ENCODE data around the gene RASGRP2. TPM values are rescaled to one million over a fixed set of nuclear protein-coding genes. Genes with fewer than 3 reads are reported as not detected.

RASGRP2 gene
- total RNA-seq, 1 donor from 2014 or later: 30.8 TPM

DNA sequence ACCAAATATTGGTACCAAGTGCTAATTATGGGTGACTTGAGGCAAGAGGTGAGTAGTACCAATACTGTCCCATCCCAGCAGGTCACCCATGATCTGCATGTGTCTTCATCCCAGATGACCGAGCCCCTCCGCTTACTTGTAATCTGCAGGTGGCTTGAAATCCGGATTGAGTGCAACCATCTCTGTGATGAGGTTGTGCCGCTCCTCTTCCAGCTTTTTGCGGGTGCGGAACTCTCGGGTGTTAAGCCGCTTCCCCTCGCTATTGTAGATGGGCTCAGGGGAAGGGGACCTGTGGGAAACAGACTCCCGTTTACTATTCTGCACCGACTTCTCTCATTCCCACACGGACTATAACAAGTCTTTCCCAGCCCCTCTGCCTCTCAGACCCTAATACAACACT lies 26.2 kb upstream of the RASGRP2 start:
- no peak for DNase-seq

DNA sequence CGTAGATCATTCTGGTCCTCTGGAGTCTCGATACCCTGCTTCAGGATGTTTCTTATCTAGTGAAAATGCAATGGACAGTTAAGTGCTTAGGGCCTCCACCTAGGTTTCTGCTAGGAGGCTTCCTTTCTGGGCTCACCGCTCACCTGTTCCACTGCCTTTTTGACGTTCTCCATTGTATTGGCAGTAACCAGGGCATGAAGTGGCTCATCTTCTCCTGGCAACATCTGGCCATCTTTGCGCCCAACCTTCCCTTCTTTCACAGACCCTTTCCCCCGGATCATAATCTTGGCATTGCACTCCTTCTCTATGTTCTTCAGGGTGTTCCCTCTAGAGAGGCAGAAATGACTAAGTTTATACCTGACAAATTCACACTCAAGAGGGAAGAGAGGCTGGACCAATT lies 25.3 kb upstream of the RASGRP2 start:
- DNase-seq: no peak

DNA sequence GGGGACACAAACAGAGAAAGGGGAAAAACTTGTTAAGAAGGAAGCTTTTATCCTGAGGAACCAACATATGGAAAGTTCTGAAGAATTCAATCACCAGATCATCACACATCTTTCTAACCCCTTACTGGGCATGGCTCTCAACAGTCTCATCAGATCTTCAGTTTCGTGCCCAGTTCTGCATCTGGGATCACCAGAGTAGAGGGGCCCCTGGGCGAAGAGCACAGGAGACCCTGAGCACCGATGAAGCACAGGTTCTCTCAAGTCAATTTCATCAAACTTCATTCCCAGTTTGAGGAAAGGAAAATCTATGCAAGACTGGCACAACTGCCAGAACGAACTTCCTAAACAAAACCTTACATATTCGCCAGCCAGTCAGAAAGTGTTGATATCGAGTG lies 24.4 kb upstream of the RASGRP2 start:
- DNase-seq: no peak

GRCh38 chr11:64767344-64768299 lies 23.7 kb upstream of the RASGRP2 start:
- DNase-seq: peak; percentile 78

DNA sequence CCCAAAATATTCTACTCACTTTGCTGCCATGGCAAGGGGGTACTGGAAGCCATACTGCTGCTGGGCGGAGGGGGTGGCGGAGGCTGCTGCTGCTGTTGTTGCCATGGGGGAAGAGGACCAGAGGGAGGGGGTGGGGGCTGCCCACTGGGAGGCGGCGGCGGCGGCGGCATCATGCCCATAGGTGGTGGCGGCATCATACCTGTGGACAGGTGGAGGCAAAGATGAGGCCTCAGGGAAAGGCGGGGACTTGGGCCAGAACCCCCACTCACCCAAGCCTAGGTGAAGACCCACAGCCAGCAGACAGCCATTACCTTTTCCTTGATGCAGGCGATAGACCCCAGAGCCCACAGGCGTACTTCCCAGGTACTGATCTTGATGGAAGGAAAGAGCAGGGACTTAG lies 22.9 kb upstream of the RASGRP2 start:
- no peak for DNase-seq

DNA sequence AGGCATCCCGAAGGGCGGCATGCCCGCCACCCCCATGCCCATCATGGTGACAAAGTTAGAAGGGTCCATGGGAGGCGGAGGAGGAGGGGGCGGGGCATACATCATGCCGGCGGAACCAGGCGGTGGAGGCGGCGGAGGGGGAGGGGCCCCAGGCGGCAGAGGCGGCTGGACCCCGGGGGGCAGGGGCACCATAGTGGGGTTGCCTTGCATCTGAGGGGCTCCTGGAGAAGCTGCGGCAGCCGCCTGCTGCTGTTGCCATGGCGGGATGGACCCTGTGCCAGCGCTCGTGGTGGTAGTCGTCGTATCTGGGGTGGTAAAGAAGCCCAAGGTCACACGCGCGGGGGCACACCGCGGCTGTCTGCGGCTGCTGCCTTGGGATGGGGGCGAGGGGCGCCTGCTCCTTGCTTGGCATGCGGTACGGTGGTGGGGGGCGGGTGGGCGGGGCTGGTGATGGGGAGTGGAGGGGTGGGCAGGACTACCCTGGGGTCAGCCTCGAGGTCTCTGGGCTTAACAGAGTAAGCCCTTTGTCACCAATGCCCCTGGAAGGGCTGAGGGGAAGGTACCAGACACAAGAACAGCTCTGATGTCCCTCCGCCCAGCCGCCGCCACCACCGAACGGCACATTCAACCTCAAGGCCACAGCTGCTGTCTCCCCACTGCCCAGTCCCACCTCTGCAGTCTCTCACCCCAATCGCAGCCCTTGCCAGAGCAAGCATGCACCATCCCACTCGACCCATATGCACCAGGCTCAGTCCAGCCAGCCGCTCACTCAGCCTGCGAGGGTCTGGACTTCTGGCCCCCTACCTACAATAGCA lies 22.1 kb upstream of the RASGRP2 start:
- no peak for DNase-seq

DNA sequence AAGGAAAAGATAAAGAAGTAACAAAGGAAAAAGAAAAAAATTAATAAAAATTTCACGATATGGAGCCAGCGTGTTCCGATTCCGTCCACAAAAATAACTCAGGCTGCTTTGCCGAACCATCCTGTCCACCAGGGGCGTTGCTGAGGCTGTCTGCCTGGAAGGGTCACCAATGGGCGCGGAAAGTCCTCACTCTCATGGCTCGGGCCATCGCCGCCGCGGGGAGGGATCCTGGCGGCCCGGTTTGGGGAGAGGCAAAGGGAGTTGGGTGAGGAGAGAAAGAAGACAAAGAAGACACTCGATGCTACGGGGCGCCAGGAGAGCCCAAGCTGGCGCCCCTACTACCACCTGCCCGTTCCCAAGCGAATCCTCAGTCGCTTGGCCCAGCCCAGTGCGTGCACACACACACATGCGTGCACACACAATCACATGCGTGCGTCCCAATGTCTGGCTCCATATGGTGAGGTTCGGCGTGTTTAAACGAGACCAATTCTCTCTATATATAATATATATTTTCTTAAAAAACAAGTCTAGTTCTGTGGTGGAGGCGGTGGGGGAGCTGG lies 21.4 kb upstream of the RASGRP2 start:
- no peak for DNase-seq

GRCh38 chr11:64764753-64765152 lies 20.8 kb upstream of the RASGRP2 start:
- DNase-seq: no peak

- no peak for DNase-seq
These were observed 20.2 kb upstream of the RASGRP2 start for GRCh38 chr11:64764040-64764611.

DNA sequence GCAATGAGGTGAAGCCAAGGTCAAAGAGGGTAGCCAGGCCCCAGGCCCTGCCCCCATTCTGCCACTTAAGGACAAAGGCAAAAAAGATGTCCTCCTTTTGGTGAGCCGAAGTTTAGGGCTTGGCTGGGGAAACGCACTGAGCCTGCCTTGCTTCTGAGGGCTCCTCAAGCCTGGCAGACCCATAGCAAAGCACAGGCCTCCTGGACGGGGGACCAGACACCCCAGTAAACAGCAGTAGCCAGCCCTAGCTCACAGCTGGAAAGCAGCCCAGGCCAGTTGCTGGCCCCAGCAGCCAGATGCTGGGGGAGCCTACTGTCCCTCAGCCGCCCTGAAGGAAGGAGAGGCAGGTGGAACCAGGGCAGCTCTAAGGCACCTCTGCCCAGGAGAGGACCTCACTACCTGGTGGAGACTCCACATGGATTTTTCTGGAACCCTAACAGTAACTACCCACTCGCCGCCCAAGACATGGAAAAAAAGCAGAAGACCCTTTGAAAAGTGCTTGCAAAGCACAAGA lies 19.6 kb upstream of the RASGRP2 start:
- DNase-seq: no peak

GRCh38 chr11:64762674-64763525 lies 19.0 kb upstream of the RASGRP2 start:
- peak; percentile 25 for DNase-seq

- DNase-seq: no peak
These were observed 18.3 kb upstream of the RASGRP2 start for GRCh38 chr11:64762277-64762673.

DNA sequence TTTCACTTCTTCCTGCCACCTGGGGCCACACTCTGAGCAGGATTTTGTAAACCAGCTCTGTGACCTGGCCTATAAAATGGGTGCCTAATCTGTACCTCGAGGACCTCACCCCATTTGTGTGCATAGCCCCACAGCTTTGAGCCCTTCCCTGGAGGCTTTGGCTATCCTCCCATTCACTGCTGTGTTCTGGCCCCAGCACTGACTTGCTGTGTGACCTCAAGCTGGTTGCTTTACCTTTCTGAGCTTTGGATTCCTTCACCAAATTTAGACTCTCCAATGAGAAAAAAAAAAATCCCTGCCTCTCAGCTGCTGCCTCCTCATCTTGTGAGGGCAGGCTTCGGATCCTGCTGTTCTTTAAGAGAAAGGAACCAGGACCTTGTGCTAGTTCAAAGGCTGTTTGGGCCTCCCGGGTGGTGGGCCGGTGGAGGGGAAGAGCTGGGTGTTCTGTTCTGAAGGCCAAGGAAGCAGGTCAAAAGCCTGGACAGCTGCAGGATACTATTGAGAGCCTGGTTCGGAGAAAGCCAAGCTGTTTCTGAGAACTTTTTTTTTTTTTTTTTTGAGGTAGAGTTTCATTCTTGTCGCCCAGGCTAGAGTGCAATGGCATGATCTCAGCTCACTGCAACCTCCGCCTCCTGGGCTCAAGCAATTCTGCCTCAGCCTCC lies 16.9 kb upstream of the RASGRP2 start:
- DNase-seq: peak; percentile 56

DNA sequence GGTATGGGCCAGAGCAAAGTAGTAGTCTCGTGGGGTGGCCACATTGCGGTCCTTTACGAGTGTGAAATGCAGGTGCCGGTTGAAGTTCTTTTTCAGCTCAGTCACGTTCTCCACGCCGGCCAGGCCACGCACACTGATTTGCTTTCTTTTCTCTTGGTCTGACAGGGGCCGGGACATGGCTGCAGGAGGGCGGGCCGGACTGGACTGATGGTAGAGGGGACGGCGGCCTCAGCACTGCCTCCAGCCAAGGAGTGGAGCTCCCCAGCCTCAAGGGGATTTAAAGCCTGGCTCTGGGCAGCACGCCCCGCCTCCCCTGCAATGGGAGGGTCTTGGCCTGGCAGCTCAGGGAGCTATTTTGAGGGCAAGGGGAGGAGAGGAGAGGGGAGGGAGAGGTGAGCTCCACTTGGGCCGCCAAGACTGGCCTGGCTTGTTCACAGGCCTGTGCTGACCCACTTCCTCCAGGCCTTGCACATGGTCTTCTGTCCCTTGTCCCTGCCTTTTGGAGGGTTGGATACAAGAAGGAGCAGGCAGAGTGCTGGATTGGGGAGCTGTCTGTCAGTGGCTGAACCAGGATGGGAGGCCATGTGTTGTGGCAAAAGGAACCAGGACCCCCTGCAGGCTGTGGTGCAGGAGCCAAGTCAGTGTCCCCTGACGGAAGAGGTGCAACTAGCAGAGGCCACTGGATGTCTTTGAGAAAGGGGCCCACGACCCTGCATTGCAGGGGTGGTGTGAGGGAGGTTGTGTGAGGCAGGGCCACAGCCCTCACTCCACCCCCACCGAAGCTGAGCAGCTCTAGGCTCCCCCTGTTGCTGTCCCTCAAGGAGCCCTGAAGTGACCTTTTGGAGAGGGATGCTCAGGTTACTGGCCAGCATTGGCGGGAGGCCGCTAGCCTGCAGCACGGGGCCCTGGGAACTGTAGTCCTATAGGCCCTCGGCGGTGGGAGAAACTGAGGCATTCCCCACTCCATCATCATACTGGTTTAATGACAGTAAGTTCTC lies 16.1 kb upstream of the RASGRP2 start, which contains the start of gene PYGM:
TSS of gene PYGM (minus strand) at position 253 of the 998 bp plus-strand sequence. CDS start at position 177, 76 bp downstream.
- peak; percentile 90 for DNase-seq

DNA sequence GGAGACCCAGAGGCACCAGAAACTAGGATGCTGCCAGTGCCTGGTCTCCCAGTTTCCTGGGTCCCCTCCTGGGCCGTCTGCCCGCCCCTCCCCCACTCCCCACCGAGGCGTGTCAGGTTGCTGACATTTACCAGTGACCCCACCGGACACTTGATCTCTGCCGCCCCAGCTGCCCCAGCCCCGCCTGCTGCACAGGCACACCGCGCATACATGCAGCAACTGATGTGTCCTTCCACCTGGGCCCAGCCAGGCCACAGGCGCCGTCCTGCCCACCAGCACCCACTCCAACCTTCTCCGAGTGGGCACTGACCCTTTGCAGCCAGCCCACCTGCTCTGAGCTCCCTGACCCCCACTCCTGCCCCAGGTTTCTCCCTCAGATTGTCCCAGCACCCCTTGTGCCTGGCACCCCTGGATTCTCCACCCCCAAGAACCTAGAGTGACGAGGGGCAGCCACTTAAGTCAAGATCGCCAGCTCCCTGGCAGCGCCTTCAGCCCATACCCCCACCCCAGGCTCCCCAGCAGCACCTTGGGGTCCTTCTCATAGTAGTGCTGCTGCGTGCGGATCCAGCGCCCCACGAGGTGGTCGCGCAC lies 15.3 kb upstream of the RASGRP2 start:
- peak; percentile 40 for DNase-seq

DNA sequence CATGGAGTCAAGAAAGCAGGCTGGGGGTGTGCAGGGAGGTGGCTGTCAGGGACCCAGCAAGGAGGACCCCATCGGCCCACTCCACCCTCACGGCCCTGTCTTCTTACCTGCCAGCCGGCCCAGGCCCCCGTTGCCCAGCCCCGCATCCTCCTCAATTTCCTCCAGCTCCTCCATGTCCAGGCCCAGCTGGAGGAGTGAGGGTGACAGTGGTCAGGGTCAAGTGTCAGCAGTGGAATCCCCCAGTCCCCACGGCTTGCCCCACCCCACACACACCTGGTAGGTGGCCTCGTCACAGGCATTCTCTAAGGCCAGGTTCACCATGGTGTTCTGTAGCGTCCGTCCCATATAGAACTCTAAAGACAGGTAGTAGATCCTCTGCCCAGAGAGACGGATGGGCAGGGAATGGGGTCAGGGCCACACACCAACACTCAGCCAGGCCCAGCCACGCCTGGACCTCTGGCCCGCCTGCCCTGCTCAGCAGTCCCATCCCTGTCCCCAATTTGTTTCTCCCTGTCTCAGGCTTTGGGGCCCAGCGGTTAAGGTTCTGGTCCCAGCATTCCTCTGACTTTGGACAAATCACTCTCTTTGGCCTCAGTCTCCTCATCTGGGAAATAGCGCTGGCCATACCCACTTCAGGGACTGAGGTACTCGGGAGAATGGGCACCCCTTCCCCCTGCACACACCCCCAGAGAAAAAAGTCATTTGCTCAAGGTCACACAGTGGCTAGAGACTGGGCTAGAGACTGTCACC lies 14.6 kb upstream of the RASGRP2 start:
- DNase-seq: no peak

GRCh38 chr11:64757549-64758329 lies 13.8 kb upstream of the RASGRP2 start:
- no peak for DNase-seq
